NT2/D1 (cell line): ENCODE results near the gene TBCB.

Source experiments
- SUZ12 ChIP-seq: IDR thresholded peaks from 2 replicates; pipeline ENCODE4 v1.6.1; 2011; ENCODE audit not compliant: insufficient read length, insufficient read depth; ENCODE audit errors: extremely low read depth
- ZNF274 ChIP-seq: IDR thresholded peaks from 2 replicates; pipeline ENCODE4 v1.6.1; 2011; ENCODE audit warnings: mild to moderate bottlenecking, low read depth, low read length

DNA sequence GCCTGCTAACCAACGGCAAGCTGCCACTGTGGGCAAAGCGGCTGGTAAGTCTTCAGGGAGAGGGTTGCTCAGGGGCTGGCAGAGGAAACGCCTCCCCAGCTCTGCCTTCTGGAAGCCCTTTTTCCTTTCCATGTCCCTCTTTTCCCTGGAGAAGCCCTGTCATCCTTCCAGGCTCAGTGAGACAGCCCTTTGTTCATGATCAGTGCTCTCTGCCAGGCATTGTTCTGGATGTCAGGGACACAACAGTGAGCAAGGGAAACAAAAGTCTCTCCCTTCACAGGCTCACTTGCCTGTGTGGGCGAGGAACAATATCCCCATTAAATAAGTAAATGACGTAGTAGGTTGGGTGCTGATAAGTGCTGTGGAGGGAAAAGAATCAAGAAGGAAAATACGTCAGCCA, 18.2 kb upstream of the TBCB start:
- TF ChIP-seq SUZ12, result no peak
- TF ChIP-seq ZNF274, result no peak
